ENCODE data around the gene TRAF3. TPM values are rescaled to one million over a fixed set of nuclear protein-coding genes. Genes with fewer than 3 reads are reported as not detected.

Gene TRAF3
- total RNA-seq, 2 donors from 2014 or later, result 14.5 to 28.7 TPM

DNA sequence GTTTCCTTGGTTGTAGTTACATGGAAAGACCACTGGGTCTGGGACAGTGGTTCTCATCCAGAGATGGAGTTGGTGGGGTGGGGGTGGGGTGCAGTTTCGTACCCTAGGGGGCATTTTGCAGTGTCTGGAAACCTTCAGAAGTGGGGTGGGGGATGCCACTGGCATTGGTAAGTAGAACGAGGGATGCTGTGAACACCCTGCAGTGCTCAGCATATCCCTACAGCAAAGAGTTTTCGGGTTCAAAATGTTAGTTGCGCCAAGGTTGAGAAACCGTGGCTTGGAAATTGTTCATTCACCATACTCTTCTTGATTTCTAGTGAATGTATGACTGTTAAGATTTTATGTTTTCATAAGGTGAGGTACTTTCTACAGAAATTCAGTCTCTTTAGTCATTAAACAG, 28.7 kb downstream of the TRAF3 start:
- no peak for DNase-seq (ENCODE audit: low spot score)
- H3K27ac ChIP-seq, result no peak overlapping the region
- H3K4me1 ChIP-seq (ENCODE audit: control insufficient read depth in 1 of 2, low read depth in 2 of 2), result no peaks in the 10 kb centered on the region
- H3K36me3 ChIP-seq, result no peaks in the 10 kb centered on the region
- H3K9me3 ChIP-seq, result no peaks in the 10 kb centered on the region
- TF ChIP-seq CTCF (IDR thresholded peaks at IDR 0.05), result no peak
- ATAC-seq (ENCODE audit: insufficient number of reproducible peaks, low FRiP score, low read depth), result no peak
- H3K27me3 ChIP-seq (replicated peaks; ENCODE audit: insufficient read depth), result no peaks in the 10 kb centered on the region
- H3K4me3 ChIP-seq, result no peak overlapping the region

DNA sequence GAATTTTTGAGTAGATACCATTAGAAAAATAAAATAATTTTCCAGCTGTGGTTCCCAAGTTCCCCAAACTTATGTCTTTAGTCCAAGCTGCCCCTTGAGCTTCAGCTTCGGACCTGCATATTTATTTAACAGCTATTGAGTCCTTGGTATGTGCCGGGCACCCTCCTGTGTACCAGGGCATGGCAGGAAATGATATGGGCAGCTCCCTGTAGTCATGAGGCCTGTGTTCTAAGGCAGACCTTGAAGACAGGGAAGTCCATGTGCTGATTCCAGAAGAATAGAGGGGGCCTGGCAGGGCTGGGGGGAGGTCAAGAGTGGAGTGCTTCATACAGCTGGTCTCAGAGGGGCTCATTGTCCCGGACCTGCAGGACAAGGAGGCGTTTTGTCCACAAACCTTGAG, 29.2 kb downstream of the TRAF3 start:
- Histone ChIP-seq H3K9me3 (no peaks in the 10 kb centered on the region), H3K4me3 (no peak overlapping the region), H3K27ac (no peak overlapping the region), H3K4me1 (ENCODE audit: control insufficient read depth in 1 of 2, low read depth in 2 of 2) (no peaks in the 10 kb centered on the region), H3K27me3 (replicated peaks; ENCODE audit: insufficient read depth) (no peaks in the 10 kb centered on the region), H3K36me3 (no peaks in the 10 kb centered on the region)
- ATAC-seq (ENCODE audit: insufficient number of reproducible peaks, low FRiP score, low read depth), result no peak
- DNase-seq (ENCODE audit: low spot score), result no peak
- no peak for TF ChIP-seq CTCF (IDR thresholded peaks at IDR 0.05)

DNA sequence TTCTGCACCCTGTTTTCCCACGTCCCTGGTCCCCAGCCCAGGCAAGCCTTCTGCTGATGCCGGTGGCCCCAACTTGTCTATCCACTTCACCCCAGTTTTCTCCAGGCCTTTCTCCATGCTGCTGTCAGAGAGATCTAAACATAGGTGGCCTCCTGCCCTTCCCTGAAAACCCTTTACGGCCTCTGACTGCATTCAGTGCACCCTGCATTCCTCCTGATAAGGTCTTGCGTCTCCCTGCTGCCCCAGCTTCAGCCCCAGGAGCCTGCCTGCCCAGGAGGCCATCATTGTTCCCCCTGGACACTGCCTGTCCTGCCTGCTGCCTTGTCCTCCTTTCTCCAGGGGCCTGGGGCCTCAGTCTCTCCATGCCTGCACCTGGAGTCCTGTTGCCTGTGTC, 29.8 kb downstream of the TRAF3 start:
- no peak for TF ChIP-seq CTCF (IDR thresholded peaks at IDR 0.05)
- Histone ChIP-seq H3K27ac (no peak overlapping the region), H3K4me3 (no peak overlapping the region), H3K4me1 (ENCODE audit: control insufficient read depth in 1 of 2, low read depth in 2 of 2) (no peaks in the 10 kb centered on the region), H3K9me3 (no peaks in the 10 kb centered on the region), H3K27me3 (replicated peaks; ENCODE audit: insufficient read depth) (no peaks in the 10 kb centered on the region), H3K36me3 (no peaks in the 10 kb centered on the region)
- DNase-seq (ENCODE audit: low spot score) (no peak), ATAC-seq (ENCODE audit: insufficient number of reproducible peaks, low FRiP score, low read depth) (no peak)

DNA sequence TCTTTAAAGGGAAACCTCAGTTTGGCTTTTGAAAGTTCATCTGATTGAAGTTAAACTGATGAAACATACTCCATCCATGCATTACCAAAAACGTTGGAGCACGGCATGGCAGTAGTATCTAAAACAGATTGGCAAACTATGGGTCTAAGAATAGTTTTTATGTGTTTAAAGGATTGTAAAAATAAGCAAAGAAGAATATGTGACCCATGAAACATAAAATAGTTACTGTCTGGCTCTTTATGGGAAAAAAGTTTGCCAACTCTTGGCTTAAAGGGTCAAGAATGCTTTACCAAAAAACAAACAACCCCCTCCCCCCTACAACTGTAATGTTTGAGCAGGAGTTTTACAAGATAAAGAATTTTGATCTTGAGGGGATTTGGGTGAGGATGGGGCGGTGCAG, 32.6 kb downstream of the TRAF3 start:
- TF ChIP-seq CTCF (IDR thresholded peaks at IDR 0.05), result no peak
- no peak overlapping the region for H3K27ac ChIP-seq
- ATAC-seq (ENCODE audit: insufficient number of reproducible peaks, low FRiP score, low read depth), result no peak

DNA sequence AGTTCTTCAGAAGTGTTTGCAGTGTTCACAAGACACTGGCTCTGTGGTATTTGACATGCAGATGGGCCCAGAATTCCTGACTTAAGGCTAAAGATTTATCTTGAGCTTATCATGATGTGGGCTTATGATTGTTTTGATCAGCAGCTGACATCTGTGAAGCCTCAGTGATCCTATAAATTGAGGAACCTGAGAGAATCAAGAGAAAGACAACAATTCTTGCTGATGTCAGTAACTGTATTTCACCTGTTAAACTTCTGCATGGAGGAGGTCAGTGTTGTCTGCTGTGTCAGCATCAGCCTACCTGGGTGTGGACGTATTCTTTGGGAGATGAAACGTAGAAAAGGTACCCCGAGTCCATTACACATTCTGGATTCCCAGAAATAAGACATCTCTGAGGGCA, 33.3 kb downstream of the TRAF3 start:
- no peaks in the 10 kb centered on the region for H3K4me1 ChIP-seq (ENCODE audit: control insufficient read depth in 1 of 2, low read depth in 2 of 2)
- H3K9me3 ChIP-seq, result no peaks in the 10 kb centered on the region
- no peaks in the 10 kb centered on the region for H3K27me3 ChIP-seq (replicated peaks; ENCODE audit: insufficient read depth)
- H3K36me3 ChIP-seq, result no peaks in the 10 kb centered on the region
- TF ChIP-seq CTCF (IDR thresholded peaks at IDR 0.05), result no peak
- no peak for ATAC-seq (ENCODE audit: insufficient number of reproducible peaks, low FRiP score, low read depth)
- no peak for DNase-seq (ENCODE audit: low spot score)
- no peak overlapping the region for H3K27ac ChIP-seq
- no peak overlapping the region for H3K4me3 ChIP-seq

More for the DNA sequence above, 32.6 kb downstream of the TRAF3 start:
- H3K9me3 ChIP-seq, result no peaks in the 10 kb centered on the region
- no peak overlapping the region for H3K4me3 ChIP-seq
- H3K27me3 ChIP-seq (replicated peaks; ENCODE audit: insufficient read depth), result no peaks in the 10 kb centered on the region
- no peak for DNase-seq (ENCODE audit: low spot score)
- H3K36me3 ChIP-seq, result no peaks in the 10 kb centered on the region
- no peaks in the 10 kb centered on the region for H3K4me1 ChIP-seq (ENCODE audit: control insufficient read depth in 1 of 2, low read depth in 2 of 2)
